Breast epithelium (tissue), 4 donors: ENCODE measurements around the gene SACS. TPM values are rescaled to one million over a fixed set of nuclear protein-coding genes. Genes with fewer than 3 reads are reported as not detected.

ENCODE experiments used
- DNase-seq, 2 donors: peaks; one replicate each; pipeline ENCODE4 v3.0.0-alpha.2; 2019; ENCODE audit warnings: low spot score in 2 of 2
- H3K27ac ChIP-seq, 2 donors: fragments of 200-600 bp; sonication (generic) in 1 of 2; one replicate each; pipeline ENCODE4 v1.5.1; 2016 to 2019; ENCODE audit warnings: mild to moderate bottlenecking in 1 of 2
- H3K27me3 ChIP-seq, 2 donors: fragments of 200-600 bp; sonication (generic) in 1 of 2; one replicate each; pipeline versions ENCODE4 v1.5.1 to v1.6.0; 2017 to 2019; ENCODE audit warnings: control low read depth in 1 of 2, mild to moderate bottlenecking in 1 of 2
- H3K36me3 ChIP-seq: fragments of 200-600 bp; one replicate; pipeline ENCODE4 v1.5.1; 2019
- H3K4me1 ChIP-seq, 2 donors: fragments of 200-600 bp; sonication (generic); one replicate each; pipeline ENCODE4 v1.5.1; 2016 to 2019; ENCODE audit warnings: control low read depth in 1 of 2
- H3K4me3 ChIP-seq, 3 donors: fragments of 200-600 bp; sonication (generic); 1 replicate in 2 of 3; 2 replicates in 1 of 3; pipeline ENCODE4 v1.5.1; 2016 to 2019; ENCODE audit warnings: mild to moderate bottlenecking in 3 of 3, moderate library complexity in 2 of 3
- H3K9me3 ChIP-seq, 2 donors: fragments of 200-600 bp; sonication (generic) in 1 of 2; one replicate each; pipeline ENCODE4 v1.5.1; 2016 to 2019; ENCODE audit warnings: control low read depth in 1 of 2
- POLR2A ChIP-seq: fragments of 450-650 bp; IDR thresholded peaks from one replicate; pipeline ENCODE4 v1.6.1; 2016; ENCODE audit warnings: antibody characterized with exemption, mild to moderate bottlenecking, moderate library complexity
- POLR2AphosphoS5 ChIP-seq, 3 donors: sonication (generic); formaldehyde crosslinking; IDR thresholded peaks; one replicate each; pipeline ENCODE4 v1.6.1; 2017; ENCODE audit warnings: antibody characterized with exemption in 3 of 3
- intact Hi-C: fragments of 100-400 bp; cut with DNase I; formaldehyde crosslinking; loops from one replicate; pipeline ENCODE4 v1.15.1; 2023; ENCODE audit warnings: low total_unique reads
- total RNA-seq, 3 donors: library from RNA; depleted of rRNA; stranded (reverse); fragments of >200 nt; gene quantifications; one replicate each; pipeline ENCODE4 v1.1.0, GENCODE V29; 2016
- TF ChIP-seq, protein P1 (sequence below), 3 donors: fragments of 450-650 bp; IDR thresholded peaks; one replicate each; pipeline ENCODE4 v1.5.1; 2016 to 2017; ENCODE audit warnings: antibody characterized with exemption in 3 of 3, mild to moderate bottlenecking in 3 of 3, moderate library complexity in 3 of 3

The SACS gene
- total RNA-seq, 3 donors from 2014 or later = 26.2 to 36.3 (median 32.4) TPM

- DNase-seq = no peak
- no peak overlapping the region for H3K4me3 ChIP-seq
- H3K27me3 ChIP-seq = no peaks in the 10 kb centered on the region
- H3K27ac ChIP-seq = no peak overlapping the region
- no peaks in the 10 kb centered on the region for H3K36me3 ChIP-seq
- H3K4me1 ChIP-seq = no peaks in the 10 kb centered on the region
- no peak for TF ChIP-seq POLR2AphosphoS5 (IDR thresholded peaks at IDR 0.05)
- TF ChIP-seq, protein P1, sequence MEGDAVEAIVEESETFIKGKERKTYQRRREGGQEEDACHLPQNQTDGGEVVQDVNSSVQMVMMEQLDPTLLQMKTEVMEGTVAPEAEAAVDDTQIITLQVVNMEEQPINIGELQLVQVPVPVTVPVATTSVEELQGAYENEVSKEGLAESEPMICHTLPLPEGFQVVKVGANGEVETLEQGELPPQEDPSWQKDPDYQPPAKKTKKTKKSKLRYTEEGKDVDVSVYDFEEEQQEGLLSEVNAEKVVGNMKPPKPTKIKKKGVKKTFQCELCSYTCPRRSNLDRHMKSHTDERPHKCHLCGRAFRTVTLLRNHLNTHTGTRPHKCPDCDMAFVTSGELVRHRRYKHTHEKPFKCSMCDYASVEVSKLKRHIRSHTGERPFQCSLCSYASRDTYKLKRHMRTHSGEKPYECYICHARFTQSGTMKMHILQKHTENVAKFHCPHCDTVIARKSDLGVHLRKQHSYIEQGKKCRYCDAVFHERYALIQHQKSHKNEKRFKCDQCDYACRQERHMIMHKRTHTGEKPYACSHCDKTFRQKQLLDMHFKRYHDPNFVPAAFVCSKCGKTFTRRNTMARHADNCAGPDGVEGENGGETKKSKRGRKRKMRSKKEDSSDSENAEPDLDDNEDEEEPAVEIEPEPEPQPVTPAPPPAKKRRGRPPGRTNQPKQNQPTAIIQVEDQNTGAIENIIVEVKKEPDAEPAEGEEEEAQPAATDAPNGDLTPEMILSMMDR (IDR thresholded peaks at IDR 0.05) = no peak
- TF ChIP-seq POLR2A = no peak
- intact Hi-C loops = no loop called here
- H3K9me3 ChIP-seq = no peaks in the 10 kb centered on the region
These were observed 73.6 kb downstream of the SACS start for GRCh38 chr13:23359882-23360281.

DNA sequence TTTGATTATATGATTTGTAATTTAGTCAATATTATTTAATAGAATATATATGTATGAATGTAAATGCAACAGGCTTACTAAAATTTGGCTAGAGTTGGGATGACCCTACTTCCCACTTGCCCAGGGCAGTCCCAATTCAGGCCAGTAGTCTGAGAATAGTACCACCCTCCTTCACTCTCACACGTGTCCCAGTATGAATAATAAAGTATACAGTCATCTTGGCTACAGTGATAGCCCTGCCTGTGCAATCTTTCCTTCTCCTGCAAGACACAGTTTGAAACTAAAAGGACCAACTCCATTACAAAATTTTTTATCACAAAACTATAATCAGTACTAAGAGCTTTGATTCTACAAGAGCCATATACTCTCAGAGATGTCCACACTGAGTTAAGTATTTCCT, 76.2 kb downstream of the SACS start:
- no peak for DNase-seq
- intact Hi-C loops = no loop called here
- Histone ChIP-seq H3K4me1 (no peaks in the 10 kb centered on the region), H3K27ac (no peak overlapping the region), H3K9me3 (no peaks in the 10 kb centered on the region), H3K36me3 (peaks cover 6% of the 10 kb centered on the region), H3K4me3 (no peak overlapping the region), H3K27me3 (no peaks in the 10 kb centered on the region)
- TF ChIP-seq POLR2A = no peak
- no peak for TF ChIP-seq POLR2AphosphoS5 (IDR thresholded peaks at IDR 0.05)
- TF ChIP-seq, protein P1 (IDR thresholded peaks at IDR 0.05) = no peak

GRCh38 chr13:23356368-23356767, 77.1 kb downstream of the SACS start:
- Histone ChIP-seq H3K27ac (no peak overlapping the region), H3K27me3 (no peaks in the 10 kb centered on the region), H3K9me3 (no peaks in the 10 kb centered on the region), H3K4me3 (no peak overlapping the region), H3K36me3 (peaks cover 6% of the 10 kb centered on the region), H3K4me1 (no peaks in the 10 kb centered on the region)
- TF ChIP-seq POLR2AphosphoS5 (IDR thresholded peaks at IDR 0.05) = no peak
- no peak for DNase-seq
- intact Hi-C loops = no loop called here

- TF ChIP-seq, protein P1 (IDR thresholded peaks at IDR 0.05) = no peak
- TF ChIP-seq POLR2A (no peak), POLR2AphosphoS5 (IDR thresholded peaks at IDR 0.05) (no peak)
- Histone ChIP-seq H3K9me3 (no peaks in the 10 kb centered on the region), H3K4me3 (no peak overlapping the region), H3K4me1 (no peaks in the 10 kb centered on the region), H3K27ac (no peak overlapping the region), H3K36me3 (peaks cover 6% of the 10 kb centered on the region), H3K27me3 (no peaks in the 10 kb centered on the region)
- no peak for DNase-seq
- intact Hi-C loops = no loop called here
These were observed 79.0 kb downstream of the SACS start for GRCh38 chr13:23354520-23354919.

DNA sequence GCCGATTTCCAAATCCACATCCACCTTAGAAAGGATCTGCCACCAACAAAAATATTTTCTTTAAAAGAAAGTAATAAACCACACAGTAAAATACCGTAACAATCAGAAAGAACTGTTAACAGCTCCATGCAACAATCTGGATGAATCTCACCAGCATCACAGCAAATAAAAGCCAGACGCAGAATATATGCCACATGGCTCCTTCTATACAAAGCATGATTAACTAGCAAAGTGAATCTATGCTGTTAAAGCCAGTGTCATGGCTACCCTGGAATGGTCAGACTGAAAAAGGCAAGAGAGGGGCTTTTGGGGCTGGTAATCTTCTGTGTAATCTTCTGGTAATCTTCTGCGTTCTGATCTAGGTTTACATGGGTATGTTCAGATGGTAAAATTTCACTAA, 81.3 kb downstream of the SACS start:
- no peak overlapping the region for H3K4me3 ChIP-seq
- no peaks in the 10 kb centered on the region for H3K9me3 ChIP-seq
- no peak for DNase-seq
- no peak for TF ChIP-seq POLR2A
- TF ChIP-seq, protein P1 (IDR thresholded peaks at IDR 0.05) = no peak
- no peak for TF ChIP-seq POLR2AphosphoS5 (IDR thresholded peaks at IDR 0.05)
- no peaks in the 10 kb centered on the region for H3K27me3 ChIP-seq
- no peaks in the 10 kb centered on the region for H3K4me1 ChIP-seq
- no peak overlapping the region for H3K27ac ChIP-seq
- intact Hi-C loops = no loop called here
- H3K36me3 ChIP-seq = peaks cover 6% of the 10 kb centered on the region

GRCh38 chr13:23350009-23350408, 83.5 kb downstream of the SACS start:
- Histone ChIP-seq H3K36me3 (peaks cover 6% of the 10 kb centered on the region), H3K27me3 (no peaks in the 10 kb centered on the region), H3K27ac (peak overlapping the region; percentile 19 to 80), H3K4me3 (no peak overlapping the region), H3K4me1 (no peaks in the 10 kb centered on the region), H3K9me3 (no peaks in the 10 kb centered on the region)
- intact Hi-C loops = no loop called here
- TF ChIP-seq POLR2A = no peak
- TF ChIP-seq, protein P1 (IDR thresholded peaks at IDR 0.05) = no peak
- no peak for DNase-seq
